Naive B cell (primary cell): ENCODE results near the gene BFSP2. TPM values are rescaled to one million over a fixed set of nuclear protein-coding genes. Genes with fewer than 3 reads are reported as not detected.
"Not testable (repeated sequence)": the region's sequence is repeated elsewhere in the genome, so short reads cannot be mapped to it uniquely, and the experiment has no call there.

Experiments
- ATAC-seq, 2 donors: fragments of 150-1000 bp; cut with Tn5 transposase; 2 replicates each; pipeline ENCODE4 v1.10.0; 2021; ENCODE audit warnings: low read depth in 2 of 2, mild to moderate bottlenecking in 2 of 2, moderate library complexity in 2 of 2
- DNase-seq: peaks from one replicate; pipeline ENCODE4 v3.0.0; 2022
- H3K27ac Mint-ChIP-seq, 6 donors: one replicate each; pipeline ENCODE4 v1.8.0; 2020 to 2022; ENCODE audit warnings: mild to moderate bottlenecking in 6 of 6, mixed read lengths in 6 of 6, moderate library complexity in 5 of 6, inconsistent platforms in 2 of 6
- H3K27me3 Mint-ChIP-seq, 3 donors: one replicate each; pipeline ENCODE4 v1.8.0; 2021 to 2022; ENCODE audit warnings: mixed read lengths in 3 of 3, mild to moderate bottlenecking in 1 of 3
- H3K36me3 Mint-ChIP-seq, 2 donors: one replicate each; pipeline ENCODE4 v1.8.0; 2020 to 2022; ENCODE audit warnings: mixed read lengths in 2 of 2, inconsistent platforms in 1 of 2, mild to moderate bottlenecking in 1 of 2
- H3K4me1 Mint-ChIP-seq, 3 donors: one replicate each; pipeline ENCODE4 v1.8.0; 2020 to 2022; ENCODE audit warnings: mixed read lengths in 3 of 3, inconsistent platforms in 1 of 3, mild to moderate bottlenecking in 1 of 3, moderate library complexity in 1 of 3
- H3K4me3 Mint-ChIP-seq, 8 donors: one replicate each; pipeline ENCODE4 v1.8.0; 2020 to 2022; ENCODE audit warnings: mild to moderate bottlenecking in 8 of 8, mixed read lengths in 8 of 8, moderate library complexity in 8 of 8, inconsistent platforms in 2 of 8
- H3K9me3 Mint-ChIP-seq, 7 donors: one replicate each; pipeline ENCODE4 v1.8.0; 2020 to 2022; ENCODE audit warnings: mixed read lengths in 7 of 7, mild to moderate bottlenecking in 5 of 7, inconsistent platforms in 2 of 7, moderate library complexity in 1 of 7
- polyA plus RNA-seq, 6 donors: library from polyadenylated mRNA; unstranded; fragments of 300-500 nt; fragmentation: Illumina TruSeq; gene quantifications; one replicate each; pipeline ENCODE4 v1.2.3, GENCODE V29; 2021; ENCODE audit warnings: low read depth in 6 of 6

BFSP2 gene
- polyA plus RNA-seq, 6 donors from 2014 or later: 0.94 to 3.3 (median 2.5) TPM; not detected in 2

DNA sequence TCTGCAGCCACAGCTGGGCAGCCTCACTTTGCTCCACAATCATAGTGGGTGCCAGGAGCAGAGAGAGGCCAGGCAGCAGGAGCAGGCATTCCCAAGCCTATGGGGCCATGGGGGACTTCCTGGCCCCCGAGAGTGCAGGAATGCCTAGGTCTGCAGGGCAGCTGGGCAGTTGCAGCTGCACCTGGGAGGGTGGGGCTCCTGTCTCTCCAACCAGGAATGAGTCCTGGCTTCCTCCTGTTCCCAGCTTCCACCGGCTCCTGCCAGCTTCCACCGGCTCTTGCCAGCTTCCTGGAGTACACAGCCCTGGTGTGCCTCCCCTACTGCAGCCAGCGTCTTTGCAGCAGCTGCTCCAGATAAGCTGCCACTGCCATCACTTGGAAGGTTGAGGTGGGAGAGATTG, 87.3 kb downstream of the BFSP2 start:
- H3K9me3 Mint-ChIP-seq: peaks cover 0 to 5% (median 4%) of the 10 kb centered on the region in 7 donors
- H3K36me3 Mint-ChIP-seq: peaks cover 3 to 7% of the 10 kb centered on the region in 2 donors
- H3K27ac Mint-ChIP-seq: no peak overlapping the region
- no peak overlapping the region for H3K4me3 Mint-ChIP-seq
- ATAC-seq (no peak), DNase-seq (no peak)
- no peaks in the 10 kb centered on the region for H3K27me3 Mint-ChIP-seq
- H3K4me1 Mint-ChIP-seq: peaks cover 22 to 44% (median 35%) of the 10 kb centered on the region in 3 donors

GRCh38 chr3:133487920-133488540, 88.2 kb downstream of the BFSP2 start:
- peaks cover 27 to 52% (median 41%) of the 10 kb centered on the region in 3 donors for H3K4me1 Mint-ChIP-seq
- H3K27me3 Mint-ChIP-seq: no peaks in the 10 kb centered on the region
- peaks cover 3 to 6% of the 10 kb centered on the region in 2 donors for H3K36me3 Mint-ChIP-seq
- peaks cover 0 to 5% (median 4%) of the 10 kb centered on the region in 7 donors for H3K9me3 Mint-ChIP-seq
- peak overlapping the region in 2 of 6 donors; percentile 43 to 88 for H3K27ac Mint-ChIP-seq
- ATAC-seq (peak in 1 of 2 donors; percentile 26), DNase-seq (peak; percentile 44)
- no peak overlapping the region for H3K4me3 Mint-ChIP-seq

DNA sequence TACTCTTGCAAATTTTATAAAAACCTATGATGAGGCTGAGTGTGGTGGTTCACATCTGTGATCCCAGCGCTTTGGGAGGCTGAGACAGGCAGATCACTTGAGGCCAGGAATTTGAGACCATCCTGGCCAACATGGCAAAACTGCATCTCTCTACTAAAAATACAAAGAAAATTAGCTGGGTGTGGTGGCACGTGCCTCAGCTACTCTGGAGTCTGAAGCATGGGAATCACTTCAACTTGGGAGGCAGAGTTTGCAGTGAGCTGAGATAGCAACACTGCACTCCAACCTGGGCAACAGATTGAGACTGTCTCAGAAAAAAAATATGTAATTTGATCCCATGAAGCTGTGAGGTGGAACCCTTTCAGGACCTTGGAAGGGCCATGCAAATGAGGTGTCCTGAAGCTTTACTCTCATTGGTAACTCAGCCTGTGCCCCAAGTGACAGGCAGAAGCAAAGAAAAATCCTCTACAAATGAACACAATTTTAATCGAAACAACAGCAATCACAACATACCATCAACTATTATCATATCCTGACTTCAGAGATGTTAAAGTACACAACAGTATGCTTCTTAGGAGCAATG, 89.0 kb downstream of the BFSP2 start:
- Mint-ChIP-seq H3K4me1 (peaks cover 27 to 50% (median 37%) of the 10 kb centered on the region in 3 donors), H3K27ac (peak overlapping the region in 2 of 6 donors; percentile 0 to 54), H3K27me3 (no peaks in the 10 kb centered on the region), H3K4me3 (no peak overlapping the region), H3K36me3 (no peaks in the 10 kb centered on the region), H3K9me3 (peaks cover 0 to 5% (median 3%) of the 10 kb centered on the region in 7 donors)
- DNase-seq: no peak
- ATAC-seq: no peak

DNA sequence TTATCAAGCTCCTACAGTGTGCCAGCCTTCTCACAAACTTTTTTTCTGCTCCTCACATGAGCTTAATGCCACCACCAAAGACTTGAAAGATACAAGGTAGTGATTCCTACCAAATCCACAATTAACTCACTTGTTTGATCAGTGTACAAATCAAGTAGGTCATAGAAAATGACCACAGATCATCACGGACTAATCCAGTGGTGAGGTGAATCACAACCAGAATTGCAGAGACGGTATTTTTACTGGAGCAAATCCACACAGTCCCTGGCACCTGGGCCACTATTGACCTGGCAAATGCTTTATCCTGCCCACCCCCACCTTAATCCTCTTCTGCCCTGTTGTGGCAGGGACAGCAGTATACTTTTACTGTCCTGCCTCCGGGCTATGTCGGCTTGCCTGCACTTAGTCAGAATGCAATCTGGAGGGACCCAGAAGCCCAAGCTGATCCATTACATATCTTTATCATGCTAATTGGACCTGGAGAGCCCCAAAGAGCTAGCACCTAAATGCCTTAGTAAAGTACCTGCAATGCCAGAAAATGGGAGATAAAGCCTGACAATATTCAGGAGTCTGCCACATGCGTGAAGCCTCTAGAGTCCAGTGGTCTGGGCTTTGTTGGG, 89.7 kb downstream of the BFSP2 start:
- ATAC-seq (no peak), DNase-seq (no peak)
- H3K4me3 Mint-ChIP-seq: no peak overlapping the region
- peaks cover 0 to 5% (median 3%) of the 10 kb centered on the region in 7 donors for H3K9me3 Mint-ChIP-seq
- H3K27ac Mint-ChIP-seq: peak overlapping the region in 3 of 6 donors; percentile 73 to 87 (median 85)
- H3K4me1 Mint-ChIP-seq: peaks cover 27 to 44% (median 31%) of the 10 kb centered on the region in 3 donors
- H3K36me3 Mint-ChIP-seq: no peaks in the 10 kb centered on the region
- H3K27me3 Mint-ChIP-seq: no peaks in the 10 kb centered on the region

DNA sequence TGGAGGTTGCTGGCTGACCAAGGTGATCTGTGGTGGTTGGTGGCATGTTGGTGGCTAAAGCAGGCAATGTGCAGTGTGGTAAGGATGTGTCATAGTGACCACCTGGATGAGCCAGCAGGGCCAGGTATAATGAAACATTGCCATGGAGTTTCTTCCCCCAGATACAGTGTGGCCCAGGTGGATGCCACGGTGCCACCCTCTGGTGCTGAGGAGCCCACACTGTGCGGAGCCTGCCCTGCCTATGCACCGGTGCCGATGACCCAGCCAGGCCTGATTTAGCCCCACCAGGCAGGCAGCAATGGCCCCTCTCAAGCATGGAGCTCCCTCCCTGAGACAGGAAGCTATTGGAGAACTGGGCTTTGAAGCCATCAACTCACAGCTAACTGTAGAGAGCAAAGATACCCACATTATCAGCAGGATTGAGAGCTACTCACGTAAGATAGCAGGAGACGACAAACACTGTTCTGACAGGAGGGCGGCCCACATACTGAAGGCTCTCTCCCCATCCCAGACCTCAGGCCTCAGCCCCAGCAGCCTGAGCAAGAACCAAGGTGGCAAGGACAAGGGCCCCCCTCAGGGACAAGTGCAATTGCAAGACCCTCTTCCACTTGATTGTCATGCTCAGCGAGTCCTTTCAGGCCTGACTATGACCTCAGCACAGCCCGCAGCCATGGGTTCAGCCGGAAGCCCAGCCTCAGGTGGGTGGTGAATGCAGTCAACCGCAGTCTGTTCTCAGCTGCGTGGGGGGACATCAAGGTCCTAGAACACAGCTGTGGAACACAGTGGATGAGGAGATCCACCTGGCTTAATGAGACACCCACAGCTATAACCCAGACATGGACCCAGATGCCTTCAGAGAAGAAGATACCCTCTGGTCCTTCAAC, 90.9 kb downstream of the BFSP2 start:
- Mint-ChIP-seq H3K9me3 (peaks cover 0 to 5% (median 3%) of the 10 kb centered on the region in 7 donors), H3K36me3 (no peaks in the 10 kb centered on the region), H3K4me1 (peaks cover 27 to 44% (median 31%) of the 10 kb centered on the region in 3 donors), H3K27ac (peak overlapping the region; percentile 58 to 93 (median 86)), H3K27me3 (no peaks in the 10 kb centered on the region), H3K4me3 (peak overlapping the region in 7 of 8 donors; percentile 53 to 89 (median 71))
- DNase-seq (peak; percentile 80), ATAC-seq (peak; percentile 96 to 97)

DNA sequence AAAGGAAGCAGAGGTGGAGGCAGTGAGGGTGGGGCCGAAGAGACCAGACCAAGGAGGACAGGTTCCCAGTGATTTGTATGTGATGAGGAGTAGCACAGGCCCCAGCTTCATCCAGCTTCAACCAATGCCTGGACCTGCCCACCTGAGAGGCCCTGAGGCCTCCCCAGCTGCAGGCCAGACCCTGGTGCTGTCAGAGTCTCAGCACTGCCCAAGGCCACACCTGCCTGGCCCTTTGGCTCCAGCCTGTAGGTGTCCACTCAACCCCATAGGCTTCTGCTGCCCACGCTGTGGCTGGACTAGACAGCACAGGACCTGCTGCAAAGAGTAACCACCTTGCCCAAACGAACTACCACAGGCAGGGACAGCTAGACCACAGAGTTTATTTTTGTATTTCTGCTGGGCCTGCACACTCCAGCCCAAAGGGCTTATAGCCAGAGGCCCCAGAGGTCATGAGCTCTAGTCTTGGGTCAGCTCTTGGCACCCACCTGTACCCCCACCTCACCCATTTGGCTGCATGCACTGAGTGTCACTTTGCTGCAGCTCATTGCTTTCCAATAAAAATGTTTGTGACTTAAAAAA, 91.7 kb downstream of the BFSP2 start:
- ATAC-seq (no peak), DNase-seq (no peak)
- Mint-ChIP-seq H3K27me3 (no peaks in the 10 kb centered on the region), H3K27ac (peak overlapping the region in 5 of 6 donors; percentile 15 to 89 (median 85)), H3K36me3 (no peaks in the 10 kb centered on the region), H3K4me3 (peak overlapping the region in 6 of 8 donors; percentile 53 to 89 (median 76)), H3K4me1 (peaks cover 27 to 44% (median 31%) of the 10 kb centered on the region in 3 donors), H3K9me3 (peaks cover 0 to 3% (median 3%) of the 10 kb centered on the region in 7 donors)

GRCh38 chr3:133492159-133492741, 92.4 kb downstream of the BFSP2 start:
- no peak for ATAC-seq
- no peak for DNase-seq
- Mint-ChIP-seq H3K4me1 (peaks cover 27 to 44% (median 31%) of the 10 kb centered on the region in 3 donors), H3K36me3 (no peaks in the 10 kb centered on the region), H3K4me3 (peak overlapping the region in 6 of 8 donors; percentile 43 to 89 (median 50)), H3K9me3 (no peaks in the 10 kb centered on the region), H3K27me3 (no peaks in the 10 kb centered on the region), H3K27ac (peak overlapping the region; percentile 30 to 88 (median 64))

GRCh38 chr3:133494469-133494868, 94.6 kb downstream of the BFSP2 start:
- H3K4me3 Mint-ChIP-seq: no peak overlapping the region
- H3K27me3 Mint-ChIP-seq: no peaks in the 10 kb centered on the region
- H3K36me3 Mint-ChIP-seq: no peaks in the 10 kb centered on the region
- ATAC-seq (no peak), DNase-seq (no peak)
- H3K27ac Mint-ChIP-seq: no peak overlapping the region
- no peaks in the 10 kb centered on the region for H3K9me3 Mint-ChIP-seq
- H3K4me1 Mint-ChIP-seq: peaks cover 27 to 36% (median 27%) of the 10 kb centered on the region in 3 donors

- H3K4me1 Mint-ChIP-seq: peaks cover 11 to 15% (median 14%) of the 10 kb centered on the region in 3 donors
- not testable (repeated sequence) for H3K9me3 Mint-ChIP-seq, H3K27ac Mint-ChIP-seq, DNase-seq, H3K27me3 Mint-ChIP-seq, ATAC-seq, H3K4me3 Mint-ChIP-seq, H3K36me3 Mint-ChIP-seq
Measured at GRCh38 chr3:133502542-133502941, 102.7 kb downstream of the BFSP2 start.

- Mint-ChIP-seq H3K9me3 (no peaks in the 10 kb centered on the region), H3K4me1 (peaks cover 11 to 15% (median 14%) of the 10 kb centered on the region in 3 donors), H3K27me3 (no peaks in the 10 kb centered on the region), H3K4me3 (no peak overlapping the region), H3K27ac (no peak overlapping the region), H3K36me3 (no peaks in the 10 kb centered on the region)
- no peak for ATAC-seq
- DNase-seq: no peak
Measured at GRCh38 chr3:133503409-133503808, 103.6 kb downstream of the BFSP2 start.

GRCh38 chr3:133504736-133505135, 104.9 kb downstream of the BFSP2 start:
- Mint-ChIP-seq H3K27ac (no peak overlapping the region), H3K36me3 (no peaks in the 10 kb centered on the region), H3K9me3 (no peaks in the 10 kb centered on the region), H3K4me1 (peaks cover 11 to 15% (median 14%) of the 10 kb centered on the region in 3 donors), H3K27me3 (no peaks in the 10 kb centered on the region), H3K4me3 (no peak overlapping the region)
- no peak for ATAC-seq
- DNase-seq: no peak

GRCh38 chr3:133505813-133506212, 106.0 kb downstream of the BFSP2 start:
- peaks cover 11 to 15% (median 14%) of the 10 kb centered on the region in 3 donors for H3K4me1 Mint-ChIP-seq
- DNase-seq (no peak), ATAC-seq (no peak)
- H3K36me3 Mint-ChIP-seq: no peaks in the 10 kb centered on the region
- peak overlapping the region in 1 of 6 donors; percentile 50 for H3K27ac Mint-ChIP-seq
- peak overlapping the region in 7 of 8 donors; percentile 5 to 81 (median 49) for H3K4me3 Mint-ChIP-seq
- H3K9me3 Mint-ChIP-seq: no peaks in the 10 kb centered on the region
- no peaks in the 10 kb centered on the region for H3K27me3 Mint-ChIP-seq
